Measurements from ENCODE around the gene C1QL3.

The C1QL3 gene

DNA sequence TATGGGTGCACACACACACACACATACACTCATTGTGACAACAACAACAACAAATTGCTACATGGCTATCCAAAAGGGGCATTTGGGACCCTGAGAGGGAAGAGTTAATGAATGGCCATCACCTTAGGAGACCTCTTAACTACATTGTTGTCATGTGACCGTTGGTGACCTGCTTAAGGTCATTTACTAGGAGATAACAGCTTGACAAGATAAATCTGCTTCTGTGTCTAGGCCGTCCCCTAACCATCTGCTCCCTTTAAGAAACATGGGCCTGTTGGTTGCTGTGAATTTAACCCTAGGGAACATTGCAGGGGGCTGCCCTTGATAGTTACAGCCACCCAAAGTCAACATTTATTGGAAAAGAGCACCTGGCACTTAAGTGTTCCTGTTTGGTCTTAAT lies 29.7 kb downstream of the C1QL3 start:
- no peak for DNase-seq

DNA sequence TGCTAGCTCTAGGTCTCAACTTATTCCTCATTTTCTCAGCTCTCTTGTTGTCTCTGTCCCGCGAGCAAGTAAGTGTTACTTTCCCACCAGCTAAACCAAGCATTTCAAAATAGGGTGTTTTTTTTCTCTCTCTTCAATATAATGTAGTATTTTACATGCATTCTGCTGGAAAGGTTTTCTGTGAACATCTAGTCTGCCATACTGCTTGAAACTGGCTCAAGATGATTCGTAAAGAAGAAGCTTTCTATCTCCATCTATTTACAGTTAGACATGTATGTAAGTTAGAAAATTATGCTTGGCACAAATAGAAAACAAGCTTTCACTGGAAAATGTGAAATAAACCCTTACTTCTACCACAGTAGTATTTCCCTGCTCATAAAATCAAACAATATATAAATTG lies 31.2 kb downstream of the C1QL3 start:
- no peak for DNase-seq

DNA sequence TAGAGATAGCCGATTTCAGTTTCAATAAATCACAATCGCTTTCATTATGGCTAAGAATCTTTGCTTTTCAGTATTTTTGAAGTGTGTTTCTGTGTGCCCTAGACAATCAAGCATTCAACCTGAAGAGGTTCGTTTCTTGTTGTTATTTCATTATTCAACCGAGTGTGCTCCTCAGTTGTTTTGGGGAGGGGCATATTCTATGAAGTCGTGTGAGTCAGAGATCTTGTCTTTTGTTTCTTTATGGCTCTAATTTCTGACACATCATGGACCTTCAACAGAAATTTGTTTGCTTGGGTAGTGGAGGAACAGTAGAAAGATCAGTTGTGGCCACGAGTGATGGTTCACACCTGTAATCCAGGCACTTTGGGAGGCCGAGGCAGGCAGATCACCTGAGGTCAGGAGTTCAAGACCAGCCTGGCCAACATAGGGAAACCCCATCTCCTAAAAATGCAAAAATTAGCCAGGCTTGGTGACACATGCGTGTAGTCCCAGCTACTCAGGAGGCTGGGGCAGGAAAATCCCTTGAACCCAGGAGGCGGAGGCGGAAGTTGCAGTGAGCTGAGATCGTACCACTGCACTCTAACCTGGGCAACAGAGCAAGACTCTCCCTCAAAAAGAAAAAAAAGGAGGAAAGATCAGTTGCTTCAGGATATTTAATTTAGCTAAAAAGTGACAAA lies 38.3 kb downstream of the C1QL3 start:
- no peak for DNase-seq

- DNase-seq: no peak
Measured at GRCh38 chr10:16481052-16481728, 40.5 kb downstream of the C1QL3 start.

GRCh38 chr10:16478801-16479200 lies 42.9 kb downstream of the C1QL3 start:
- no peak for DNase-seq

DNA sequence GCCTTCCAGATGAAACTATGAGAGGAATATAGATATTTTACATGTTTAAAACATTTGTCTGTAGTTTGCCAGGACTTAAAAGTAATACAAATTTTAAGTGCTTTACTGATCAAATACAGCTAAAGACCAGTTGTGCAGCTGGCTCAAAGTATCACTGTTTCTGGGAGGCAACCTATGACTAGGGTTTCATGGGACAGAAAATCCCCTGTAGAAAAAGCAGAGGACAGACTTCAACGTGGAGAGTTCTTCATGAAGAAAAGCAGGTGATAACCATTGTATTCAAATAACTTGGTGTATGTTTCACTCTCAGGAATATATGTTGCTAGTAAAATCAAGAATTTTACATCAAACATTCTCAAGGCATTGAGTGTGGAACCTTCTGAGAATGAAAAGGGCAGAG lies 43.9 kb downstream of the C1QL3 start:
- no peak for DNase-seq

DNA sequence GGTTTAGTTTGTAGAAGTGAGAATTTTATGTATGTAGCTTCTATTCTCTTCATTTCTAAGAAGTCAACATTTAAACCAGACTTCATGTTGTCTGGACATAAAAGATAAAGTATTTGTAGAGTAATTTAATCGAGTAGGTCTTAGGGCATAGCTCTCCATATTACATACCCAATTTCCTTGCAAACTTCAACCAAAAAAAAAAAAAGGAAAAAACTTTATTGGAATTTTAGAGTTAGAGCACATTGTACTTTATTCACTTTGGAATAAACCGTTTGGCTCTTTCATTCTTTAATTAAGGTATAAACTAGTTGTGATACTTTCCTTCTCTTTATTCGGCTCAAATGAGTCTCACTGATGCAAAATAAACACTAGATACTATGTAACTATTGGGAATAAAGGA lies 48.9 kb downstream of the C1QL3 start:
- no peak for DNase-seq

DNA sequence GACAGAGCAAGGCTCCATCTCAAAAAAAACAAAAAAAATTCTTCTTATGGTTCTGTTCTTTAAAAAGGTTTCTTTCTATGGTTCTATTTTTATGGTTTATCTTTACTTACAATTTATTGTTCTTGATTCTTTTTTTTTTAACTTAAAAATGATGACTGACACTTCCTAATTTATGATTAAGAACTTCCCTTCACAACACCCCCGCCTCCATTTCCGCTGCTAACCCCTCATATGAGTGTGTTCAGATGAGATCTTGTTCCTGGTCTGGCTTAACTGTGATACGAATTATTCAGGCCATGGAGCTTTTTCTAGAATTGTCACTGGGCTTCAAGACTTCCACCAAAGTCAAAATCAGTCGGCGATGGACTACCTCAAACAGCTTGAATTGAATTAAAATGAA lies 50.9 kb downstream of the C1QL3 start:
- DNase-seq: peak; percentile 76 to 81

DNA sequence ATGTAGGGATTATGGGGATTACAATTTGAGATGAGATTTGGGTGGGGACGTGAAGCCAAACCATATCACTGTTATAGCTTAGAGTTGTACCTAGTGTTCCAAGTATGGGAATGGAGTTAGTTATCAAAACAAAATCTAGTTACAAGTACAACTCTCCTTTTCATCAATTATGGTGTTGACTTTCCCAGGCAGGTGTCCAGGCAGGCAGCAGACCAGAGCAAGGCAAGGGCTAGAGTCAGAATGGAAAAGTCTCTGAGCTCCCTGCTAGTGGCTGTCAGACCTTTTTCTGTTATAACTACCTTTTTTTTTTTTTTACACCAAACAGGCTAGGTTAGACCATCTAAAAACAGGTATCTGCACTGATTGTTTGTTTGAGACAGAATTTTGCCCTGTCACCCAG lies 55.7 kb downstream of the C1QL3 start:
- DNase-seq: no peak
